Heart left ventricle (tissue), 16 donors: ENCODE results near the gene PLA2R1. TPM values are rescaled to one million over a fixed set of nuclear protein-coding genes. Genes with fewer than 3 reads are reported as not detected.

ENCODE experiments used
- ATAC-seq, 4 donors: fragments of 200-7000 bp; cut with Tn5 transposase; one replicate each; pipeline ENCODE4 v1.9.1; 2020 to 2022; ENCODE audit warnings: moderate library complexity in 4 of 4, mild to moderate bottlenecking in 3 of 4, moderate number of reproducible peaks in 1 of 4
- DNase-seq, 5 donors: peaks; one replicate each; pipeline ENCODE4 v3.0.0-alpha.2; 2020
- H3K27ac ChIP-seq, 12 donors: fragments of 200-600 bp; sonication (generic) in 4 of 12; one replicate each; pipeline versions ENCODE4 v1.5.0 to v1.8.0; 2016 to 2022; ENCODE audit warnings: mild to moderate bottlenecking in 2 of 12
- H3K27me3 ChIP-seq, 9 donors: fragments of 200-600 bp; sonication (generic) in 2 of 9; one replicate each; pipeline versions ENCODE4 v1.5.1 to v1.8.0; 2016 to 2022; ENCODE audit warnings: mild to moderate bottlenecking in 3 of 9
- H3K36me3 ChIP-seq, 9 donors: fragments of 200-600 bp; sonication (generic) in 2 of 9; one replicate each; pipeline versions ENCODE4 v1.5.0 to v1.8.0; 2018 to 2022; ENCODE audit warnings: mild to moderate bottlenecking in 2 of 9
- H3K4me1 ChIP-seq, 12 donors: fragments of 200-600 bp; sonication (generic) in 4 of 12; one replicate each; pipeline versions ENCODE4 v1.5.0 to v1.8.0; 2016 to 2022; ENCODE audit warnings: mild to moderate bottlenecking in 3 of 12
- H3K4me3 ChIP-seq, 12 donors: fragments of 200-600 bp; sonication (generic) in 4 of 12; one replicate each; pipeline versions ENCODE4 v1.5.0 to v1.8.0; 2017 to 2022; ENCODE audit warnings: mild to moderate bottlenecking in 9 of 12, moderate library complexity in 4 of 12
- H3K9me3 ChIP-seq, 12 donors: fragments of 200-600 bp; sonication (generic) in 4 of 12; one replicate each; pipeline versions ENCODE4 v1.5.0 to v1.8.0; 2016 to 2022; ENCODE audit warnings: mild to moderate bottlenecking in 1 of 12
- POLR2A ChIP-seq, 2 donors: fragments of 450-650 bp; IDR thresholded peaks; one replicate each; pipeline ENCODE4 v1.6.1; 2017; ENCODE audit warnings: antibody characterized with exemption in 2 of 2, mild to moderate bottlenecking in 2 of 2, moderate library complexity in 2 of 2
- WGBS, 4 donors: extraction: QIAGEN DNeasy Blood & Tissue Kit in 2 of 4; methylation state at CpG; one replicate each; pipeline versions ENCODE4 v1.1.5 to v1.1.7; 2013 to 2018; 5-methylcytosine and 5-hydroxymethylcytosine counted together
- intact Hi-C, 10 donors: fragments of 100-400 bp; cut with DNase I; formaldehyde crosslinking; loops; one replicate each; pipeline versions ENCODE4 v1.11.1 to v1.14.2; 2022
- polyA plus RNA-seq, 2 donors: library from polyadenylated mRNA; stranded (reverse); fragments of 200-250 nt; gene quantifications; one replicate each; pipeline ENCODE4 v1.2.3, GENCODE V29; 2013
- total RNA-seq, 9 donors: library from RNA; depleted of rRNA in 2 of 9; stranded (reverse); fragments of >200 nt in 2 of 9; fragmentation: NEBNext Ultra II Directional in 3 of 9; extraction: Animal tissue kit (Norgen Biotek cat#: 25700) in 3 of 9; gene quantifications; one replicate each; pipeline versions ENCODE4 v1.1.0 to v1.2.4, GENCODE V29; 2016 to 2023
- TF ChIP-seq, protein P1 (sequence below), 12 donors: fragments of 200-600 bp; sonication (generic) in 4 of 12; IDR thresholded peaks; one replicate each; pipeline versions ENCODE4 v1.5.0 to v1.8.0; 2018 to 2022; ENCODE audit warnings: antibody characterized with exemption in 12 of 12, mild to moderate bottlenecking in 5 of 12
- donor health status: ischemic (EF 13 %, LVEDD 7.1; RV severe dilation, severe dysfunction).
- donor health status: healthy with polysubstance abuse.
- donor health status: DM: no; HTN: yes; CAD: no.
- donor health status: DM: no; HTN: no; CAD: no.
- donor health status: ischemic (EF 25% LVEDD 6.9; RV normal size, moderate dysfunction).
- donor health status: ischemic (EF 25% LVEDD 5.7; RV mildly dilated, moderate dysfunction).
- donor health status: healthy.
- donor health status: DM: yes; HTN: yes; CAD: no.
- donor health status: ischemic (EF 35%, LVEDD 5.7; RV mildly dilated, moderate dysfunction).
- donor health status: nonischemic (EF 11% LVEDD 7.7; RV severe dilation, severe dysfunction).
- donor health status: DM: yes; HTN: yes; CAD: no.
- donor health status: PGD.
- donor health status: ischemic (EF 29% LVEDD 5.4; RV normal size, mild dysfunction).
- donor health status: nonischemic (EF 23%, LVEDD 6.1; RV moderate dilation, normal function).

The PLA2R1 gene
- total and polyA plus RNA-seq, 11 donors, result 0.36 to 4.7 (median 2.1) TPM

GRCh38 chr2:159941729-159942128 is 120.7 kb downstream of the PLA2R1 start:
- 73 to 83% (median 78%) methylated on average over 5 of the region's 5 CpGs for WGBS, 4 donors
- peaks cover 0 to 33% (median 6%) of the 10 kb centered on the region in 12 donors for H3K4me1 ChIP-seq
- no peak overlapping the region for H3K27ac ChIP-seq
- H3K27me3 ChIP-seq, result no peaks in the 10 kb centered on the region
- no peaks in the 10 kb centered on the region for H3K9me3 ChIP-seq
- TF ChIP-seq, protein P1, sequence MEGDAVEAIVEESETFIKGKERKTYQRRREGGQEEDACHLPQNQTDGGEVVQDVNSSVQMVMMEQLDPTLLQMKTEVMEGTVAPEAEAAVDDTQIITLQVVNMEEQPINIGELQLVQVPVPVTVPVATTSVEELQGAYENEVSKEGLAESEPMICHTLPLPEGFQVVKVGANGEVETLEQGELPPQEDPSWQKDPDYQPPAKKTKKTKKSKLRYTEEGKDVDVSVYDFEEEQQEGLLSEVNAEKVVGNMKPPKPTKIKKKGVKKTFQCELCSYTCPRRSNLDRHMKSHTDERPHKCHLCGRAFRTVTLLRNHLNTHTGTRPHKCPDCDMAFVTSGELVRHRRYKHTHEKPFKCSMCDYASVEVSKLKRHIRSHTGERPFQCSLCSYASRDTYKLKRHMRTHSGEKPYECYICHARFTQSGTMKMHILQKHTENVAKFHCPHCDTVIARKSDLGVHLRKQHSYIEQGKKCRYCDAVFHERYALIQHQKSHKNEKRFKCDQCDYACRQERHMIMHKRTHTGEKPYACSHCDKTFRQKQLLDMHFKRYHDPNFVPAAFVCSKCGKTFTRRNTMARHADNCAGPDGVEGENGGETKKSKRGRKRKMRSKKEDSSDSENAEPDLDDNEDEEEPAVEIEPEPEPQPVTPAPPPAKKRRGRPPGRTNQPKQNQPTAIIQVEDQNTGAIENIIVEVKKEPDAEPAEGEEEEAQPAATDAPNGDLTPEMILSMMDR (IDR thresholded peaks at IDR 0.05), result no peak
- TF ChIP-seq POLR2A (IDR thresholded peaks at IDR 0.05), result no peak
- DNase-seq (no peak), ATAC-seq (no peak)
- H3K4me3 ChIP-seq, result no peak overlapping the region
- intact Hi-C loops, result loop anchor here in 1 of 10 donors (10.0 kb wide), 1 partner anchor 227 kb away; the partner anchor contains the start of gene MARCHF7
- H3K36me3 ChIP-seq, result no peaks in the 10 kb centered on the region

GRCh38 chr2:159939946-159940345 is 122.5 kb downstream of the PLA2R1 start:
- Histone ChIP-seq H3K36me3 (no peaks in the 10 kb centered on the region), H3K27ac (no peak overlapping the region), H3K9me3 (no peaks in the 10 kb centered on the region), H3K4me1 (peaks cover 0 to 24% (median 6%) of the 10 kb centered on the region in 12 donors), H3K27me3 (no peaks in the 10 kb centered on the region), H3K4me3 (no peak overlapping the region)
- TF ChIP-seq, protein P1 (IDR thresholded peaks at IDR 0.05), result peak in 9 of 12 donors; percentile 5 to 48 (median 29)
- TF ChIP-seq POLR2A (IDR thresholded peaks at IDR 0.05), result no peak
- intact Hi-C loops, result loop anchor here in 1 of 10 donors (10.0 kb wide), 1 partner anchor 225 kb away; the partner anchor contains the start of gene MARCHF7
- no peak for ATAC-seq
- DNase-seq, result no peak

DNA sequence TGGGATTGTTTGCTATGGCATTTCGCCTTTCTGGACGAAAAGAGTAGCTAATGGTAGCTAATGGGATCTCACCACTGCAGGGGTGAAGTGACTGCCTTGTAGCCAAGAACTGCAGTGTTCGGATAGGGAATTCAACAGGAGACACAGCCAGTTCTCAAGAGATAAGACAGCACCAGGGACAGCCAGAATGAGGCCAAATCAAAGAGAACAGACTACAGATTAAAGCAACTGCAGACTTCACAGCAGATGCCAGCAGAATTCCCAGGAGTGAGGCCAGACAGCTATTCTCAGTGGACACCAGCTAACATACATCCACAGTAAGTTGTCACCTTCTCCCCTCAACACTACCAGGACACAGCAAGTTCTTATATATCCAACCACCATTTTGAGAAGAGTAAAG is 124.0 kb downstream of the PLA2R1 start:
- ATAC-seq, result peak; percentile 46 to 87 (median 71)

GRCh38 chr2:159936471-159936870 is 125.9 kb downstream of the PLA2R1 start:
- 81 to 85% (median 83%) methylated on average over 4 of the region's 4 CpGs for WGBS, 4 donors
- ATAC-seq, result no peak

More for the DNA sequence above, 124.0 kb downstream of the PLA2R1 start:
- no peaks in the 10 kb centered on the region for H3K9me3 ChIP-seq
- H3K4me1 ChIP-seq, result peaks cover 0 to 31% (median 9%) of the 10 kb centered on the region in 12 donors
- TF ChIP-seq, protein P1 (IDR thresholded peaks at IDR 0.05), result no peak
- no peak for TF ChIP-seq POLR2A (IDR thresholded peaks at IDR 0.05)
- 55 to 61% (median 57%) methylated on average over 3 of the region's 3 CpGs for WGBS, 4 donors
- H3K27ac ChIP-seq, result peak overlapping the region in 2 of 12 donors; percentile 2 to 16
- H3K36me3 ChIP-seq, result no peaks in the 10 kb centered on the region
- no peak overlapping the region for H3K4me3 ChIP-seq
- no peaks in the 10 kb centered on the region for H3K27me3 ChIP-seq
- intact Hi-C loops, result no loop called here
- DNase-seq, result no peak

More at GRCh38 chr2:159936471-159936870, 125.9 kb downstream of the PLA2R1 start:
- H3K9me3 ChIP-seq, result no peaks in the 10 kb centered on the region
- TF ChIP-seq, protein P1 (IDR thresholded peaks at IDR 0.05), result no peak
- no peak for TF ChIP-seq POLR2A (IDR thresholded peaks at IDR 0.05)
- H3K27ac ChIP-seq, result no peak overlapping the region
- no peaks in the 10 kb centered on the region for H3K27me3 ChIP-seq
- intact Hi-C loops, result no loop called here
- H3K36me3 ChIP-seq, result no peaks in the 10 kb centered on the region
- H3K4me3 ChIP-seq, result no peak overlapping the region
- H3K4me1 ChIP-seq, result peaks cover 0 to 24% (median 9%) of the 10 kb centered on the region in 12 donors
- no peak for DNase-seq
